SH-SY5Y (cell line): ENCODE data around the gene ATF7IP.

Experiments
- GATA2 ChIP-seq: IDR thresholded peaks from 2 replicates; pipeline ENCODE4 v1.6.1; 2011; ENCODE audit warnings: mild to moderate bottlenecking, low read depth, low read length
- GATA3 ChIP-seq: IDR thresholded peaks from 2 replicates; pipeline ENCODE4 v1.6.1; 2011; ENCODE audit warnings: low read depth, mild to moderate bottlenecking, low read length, moderate library complexity

DNA sequence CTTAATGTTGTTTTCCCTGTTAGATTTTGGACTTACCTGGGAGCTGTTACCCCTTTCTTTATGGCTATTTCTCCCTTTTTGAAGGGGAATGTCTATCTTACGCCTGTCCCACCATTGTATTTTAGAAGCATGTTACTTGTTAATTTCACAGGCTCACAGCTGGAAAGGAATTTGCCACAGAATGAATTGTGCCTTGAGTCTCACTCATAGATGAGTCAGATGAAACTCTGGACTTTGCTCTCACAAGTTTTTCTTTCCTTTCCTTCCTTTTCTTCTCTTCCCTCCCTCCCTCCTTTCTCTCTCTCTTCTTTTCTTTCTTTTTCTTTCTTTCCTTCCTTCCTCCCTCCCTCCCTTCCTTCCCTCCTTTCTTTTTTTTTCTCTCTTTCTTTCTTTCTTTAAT is 9.3 kb upstream of the ATF7IP start:
- TF ChIP-seq GATA2 (no peak), GATA3 (no peak)
